Measurements from ENCODE around the gene DNAH6.

DNAH6 gene

DNA sequence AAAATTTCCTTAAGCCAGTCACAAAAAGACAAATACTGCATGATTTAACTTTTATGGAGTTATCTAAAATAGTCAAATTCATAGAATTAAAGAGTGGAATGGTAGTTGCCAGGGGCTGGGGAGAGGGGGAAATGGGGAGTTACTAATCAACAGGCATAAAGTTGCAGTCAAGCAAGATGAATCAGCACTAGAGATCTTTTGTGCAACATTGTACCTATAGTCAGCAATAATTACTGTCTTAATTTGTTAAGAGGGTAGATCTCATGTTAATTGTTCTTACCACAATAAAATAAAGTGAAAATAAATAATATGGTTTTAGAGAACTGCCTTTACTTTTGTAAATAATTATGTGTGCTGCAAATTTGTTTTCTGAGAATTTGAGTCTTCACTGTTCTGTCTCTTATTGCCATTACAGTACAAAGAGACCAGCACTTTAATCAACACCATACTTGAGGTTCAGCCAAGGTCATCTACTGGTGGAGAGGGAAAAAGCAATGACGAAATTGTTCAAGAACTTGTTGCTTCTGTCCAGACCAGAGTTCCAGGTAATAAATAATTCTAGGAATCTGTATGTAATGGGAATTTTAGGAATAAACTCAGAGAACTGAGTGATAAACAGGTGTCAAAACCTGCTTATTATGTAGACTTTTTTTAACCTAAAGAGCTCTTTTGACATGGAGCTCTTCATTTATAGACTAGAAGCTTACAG, 289.1 kb downstream of the DNAH6 start:
- H2AFZ ChIP-seq (ENCODE audit: low read depth, low read length, severe bottlenecking): no peak overlapping the region
- H3K27ac ChIP-seq (ENCODE audit: low read depth, low read length): no peak overlapping the region
- no peaks in the 10 kb centered on the region for H3F3A ChIP-seq (ENCODE audit: insufficient read depth)
- no peaks in the 10 kb centered on the region for H3K79me2 ChIP-seq (ENCODE audit: insufficient read depth, low read length)
- H3K4me3 ChIP-seq (ENCODE audit: insufficient read depth, low read length, poor library complexity, severe bottlenecking): no peak overlapping the region
- TF ChIP-seq EZH2phosphoT487 (conservative IDR thresholded peaks at IDR 0.05; ENCODE audit: low read length) (no peak), CTCF (IDR thresholded peaks at IDR 0.05; ENCODE audit: insufficient read depth, low read length, poor library complexity, severe bottlenecking) (no peak)
- no peak overlapping the region for H3K4me2 ChIP-seq (ENCODE audit: low read depth, low read length, poor library complexity, severe bottlenecking)
- H3K9me3 ChIP-seq (ENCODE audit: insufficient read depth, low read length): no peaks in the 10 kb centered on the region
- H3K36me3 ChIP-seq (ENCODE audit: low read length): no peaks in the 10 kb centered on the region
- no peaks in the 10 kb centered on the region for H3K9me2 ChIP-seq (replicated peaks; ENCODE audit: insufficient read depth, low read length)
- H3K27me3 ChIP-seq (ENCODE audit: low read length): no peaks in the 10 kb centered on the region
- no peaks in the 10 kb centered on the region for H4K20me1 ChIP-seq (ENCODE audit: low read depth, low read length)
- no peak overlapping the region for H3K9ac ChIP-seq (ENCODE audit: low read length)

DNA sequence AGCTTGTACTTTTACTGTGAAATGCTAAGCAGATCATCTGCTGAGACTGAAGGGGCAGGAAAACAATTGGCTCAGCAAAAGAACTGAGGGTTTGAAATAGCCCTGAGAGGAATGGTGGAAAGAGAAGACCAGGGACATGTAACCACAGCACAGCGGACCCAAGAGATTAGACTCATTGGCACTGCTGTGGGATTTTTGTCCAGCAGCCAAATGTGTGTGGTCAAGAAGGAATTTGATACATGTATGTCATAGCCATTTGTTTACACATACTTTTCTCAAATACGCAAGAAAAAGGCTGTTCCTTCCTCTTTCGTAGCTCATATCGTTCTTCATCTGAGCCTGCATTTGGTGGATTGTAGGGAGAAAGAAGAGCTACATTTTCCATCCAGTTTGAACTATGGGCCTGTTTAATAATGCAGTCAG, 290.8 kb downstream of the DNAH6 start:
- Histone ChIP-seq H3F3A (ENCODE audit: insufficient read depth) (no peaks in the 10 kb centered on the region), H2AFZ (ENCODE audit: low read depth, low read length, severe bottlenecking) (no peak overlapping the region), H3K9me3 (ENCODE audit: insufficient read depth, low read length) (no peaks in the 10 kb centered on the region), H3K9me2 (replicated peaks; ENCODE audit: insufficient read depth, low read length) (no peaks in the 10 kb centered on the region), H3K27me3 (ENCODE audit: low read length) (no peaks in the 10 kb centered on the region), H3K36me3 (ENCODE audit: low read length) (no peaks in the 10 kb centered on the region), H3K79me2 (ENCODE audit: insufficient read depth, low read length) (no peaks in the 10 kb centered on the region), H3K4me3 (ENCODE audit: insufficient read depth, low read length, poor library complexity, severe bottlenecking) (no peak overlapping the region), H4K20me1 (ENCODE audit: low read depth, low read length) (no peaks in the 10 kb centered on the region), H3K4me2 (ENCODE audit: low read depth, low read length, poor library complexity, severe bottlenecking) (no peak overlapping the region), H3K27ac (ENCODE audit: low read depth, low read length) (no peak overlapping the region), H3K9ac (ENCODE audit: low read length) (no peak overlapping the region)
- TF ChIP-seq EZH2phosphoT487 (conservative IDR thresholded peaks at IDR 0.05; ENCODE audit: low read length) (no peak), CTCF (IDR thresholded peaks at IDR 0.05; ENCODE audit: insufficient read depth, low read length, poor library complexity, severe bottlenecking) (no peak)

DNA sequence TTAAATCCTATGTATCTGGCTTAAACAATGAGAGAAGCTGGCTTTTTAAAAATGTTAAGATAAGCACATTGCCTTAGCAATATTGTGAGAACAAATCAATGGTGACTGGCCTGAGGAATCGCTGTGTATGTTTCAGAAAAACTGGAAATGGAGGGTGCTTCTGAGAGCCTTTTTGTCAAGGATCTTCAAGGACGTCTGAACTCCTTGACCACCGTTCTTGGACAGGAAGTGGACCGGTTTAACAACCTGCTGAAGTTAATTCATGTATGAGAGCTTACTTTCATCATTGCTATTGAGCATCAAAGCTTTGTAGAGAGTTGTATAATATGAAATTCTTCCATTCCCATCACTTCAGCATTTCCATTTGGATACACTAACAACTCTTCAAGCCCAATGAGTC, 292.0 kb downstream of the DNAH6 start:
- no peak overlapping the region for H3K27ac ChIP-seq (ENCODE audit: low read depth, low read length)
- H4K20me1 ChIP-seq (ENCODE audit: low read depth, low read length): no peaks in the 10 kb centered on the region
- TF ChIP-seq EZH2phosphoT487 (conservative IDR thresholded peaks at IDR 0.05; ENCODE audit: low read length) (no peak), CTCF (IDR thresholded peaks at IDR 0.05; ENCODE audit: insufficient read depth, low read length, poor library complexity, severe bottlenecking) (no peak)
- no peaks in the 10 kb centered on the region for H3F3A ChIP-seq (ENCODE audit: insufficient read depth)
- H3K9me3 ChIP-seq (ENCODE audit: insufficient read depth, low read length): no peaks in the 10 kb centered on the region
- no peak overlapping the region for H2AFZ ChIP-seq (ENCODE audit: low read depth, low read length, severe bottlenecking)
- H3K4me3 ChIP-seq (ENCODE audit: insufficient read depth, low read length, poor library complexity, severe bottlenecking): no peak overlapping the region
- no peak overlapping the region for H3K4me2 ChIP-seq (ENCODE audit: low read depth, low read length, poor library complexity, severe bottlenecking)
- H3K79me2 ChIP-seq (ENCODE audit: insufficient read depth, low read length): no peaks in the 10 kb centered on the region
- H3K9ac ChIP-seq (ENCODE audit: low read length): no peak overlapping the region
- H3K36me3 ChIP-seq (ENCODE audit: low read length): no peaks in the 10 kb centered on the region
- H3K9me2 ChIP-seq (replicated peaks; ENCODE audit: insufficient read depth, low read length): no peaks in the 10 kb centered on the region
- H3K27me3 ChIP-seq (ENCODE audit: low read length): no peaks in the 10 kb centered on the region
